Bronchial epithelial cell (primary cell): ENCODE data around the gene ARSJ. TPM values are rescaled to one million over a fixed set of nuclear protein-coding genes. Genes with fewer than 3 reads are reported as not detected.

Experiments
- DNase-seq: peaks from one replicate; pipeline ENCODE4 v3.0.0-alpha.2; 2010; ENCODE audit warnings: low read depth
- FAIRE-seq: peaks from 2 replicates; lab custom pipeline; 2011; peaks lifted over from hg19 to GRCh38; lab: Jason Lieb, UNC
- H3K27me3 ChIP-seq: 2 replicates; pipeline ENCODE4 v1.5.1; 2011; ENCODE audit warnings: low read length; ENCODE audit not compliant: control insufficient read depth, insufficient read depth
- H3K36me3 ChIP-seq: 2 replicates; pipeline ENCODE4 v1.5.1; 2011; ENCODE audit warnings: low read length; ENCODE audit not compliant: control insufficient read depth, insufficient read depth
- H3K4me3 ChIP-seq: 2 replicates; pipeline ENCODE4 v1.5.1; 2011; ENCODE audit warnings: mild to moderate bottlenecking, low read depth, low read length, control low read depth
- CTCF ChIP-seq: IDR thresholded peaks from 2 replicates; pipeline ENCODE4 v1.5.1; 2011; ENCODE audit warnings: mild to moderate bottlenecking, moderate library complexity, low read length, control low read depth, inconsistent platforms; ENCODE audit not compliant: insufficient read depth, severe bottlenecking
- total RNA-seq: library from RNA; depleted of rRNA; stranded (reverse); fragments of >200 nt; gene quantifications from 2 replicates; pipeline ENCODE4 v1.2.1, GENCODE V29; 2014

The ARSJ gene
- total RNA-seq, 1 donor from 2014 or later = 29.0 TPM

- TF ChIP-seq CTCF = no peak
- no peaks in the 10 kb centered on the region for H3K27me3 ChIP-seq
- H3K4me3 ChIP-seq = no peak overlapping the region
- DNase-seq (no peak), FAIRE-seq (no peak)
- no peaks in the 10 kb centered on the region for H3K36me3 ChIP-seq
Measured at GRCh38 chr4:113885291-113885690, 94.2 kb downstream of the ARSJ start.

GRCh38 chr4:113884655-113885054, 94.8 kb downstream of the ARSJ start:
- H3K36me3 ChIP-seq = no peaks in the 10 kb centered on the region
- DNase-seq (no peak), FAIRE-seq (no peak)
- no peak overlapping the region for H3K4me3 ChIP-seq
- no peak for TF ChIP-seq CTCF
- no peaks in the 10 kb centered on the region for H3K27me3 ChIP-seq

DNA sequence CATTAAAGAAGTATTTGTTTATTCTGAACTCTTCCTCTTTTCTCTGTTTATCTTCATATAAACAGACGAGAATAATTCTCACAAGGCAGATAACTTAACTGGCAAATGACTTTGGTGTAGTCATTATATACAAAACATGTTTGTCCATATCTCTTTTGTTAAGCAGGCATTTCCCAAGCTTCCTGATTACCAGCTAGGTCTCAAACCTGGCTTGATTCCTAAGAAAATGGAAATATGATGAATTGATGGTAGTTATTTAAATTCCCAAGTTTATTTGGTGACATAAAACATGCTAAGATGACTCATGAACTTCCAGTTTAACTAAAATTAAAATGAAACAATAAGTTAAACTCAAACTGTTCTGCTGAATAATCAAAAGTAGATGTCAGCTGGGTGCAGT, 96.8 kb downstream of the ARSJ start:
- Histone ChIP-seq H3K36me3 (no peaks in the 10 kb centered on the region), H3K27me3 (no peaks in the 10 kb centered on the region), H3K4me3 (no peak overlapping the region)
- FAIRE-seq (no peak), DNase-seq (no peak)
- no peak for TF ChIP-seq CTCF

GRCh38 chr4:113881256-113881655, 98.2 kb downstream of the ARSJ start:
- no peak for TF ChIP-seq CTCF
- FAIRE-seq = no peak

GRCh38 chr4:113880240-113881028, 99.0 kb downstream of the ARSJ start:
- no peaks in the 10 kb centered on the region for H3K27me3 ChIP-seq
- H3K4me3 ChIP-seq = no peak overlapping the region
- DNase-seq (no peak), FAIRE-seq (no peak)
- no peak for TF ChIP-seq CTCF
- H3K36me3 ChIP-seq = no peaks in the 10 kb centered on the region

More at GRCh38 chr4:113881256-113881655, 98.2 kb downstream of the ARSJ start:
- H3K36me3 ChIP-seq = no peaks in the 10 kb centered on the region
- DNase-seq = peak; percentile 53
- H3K27me3 ChIP-seq = no peaks in the 10 kb centered on the region
- no peak overlapping the region for H3K4me3 ChIP-seq

DNA sequence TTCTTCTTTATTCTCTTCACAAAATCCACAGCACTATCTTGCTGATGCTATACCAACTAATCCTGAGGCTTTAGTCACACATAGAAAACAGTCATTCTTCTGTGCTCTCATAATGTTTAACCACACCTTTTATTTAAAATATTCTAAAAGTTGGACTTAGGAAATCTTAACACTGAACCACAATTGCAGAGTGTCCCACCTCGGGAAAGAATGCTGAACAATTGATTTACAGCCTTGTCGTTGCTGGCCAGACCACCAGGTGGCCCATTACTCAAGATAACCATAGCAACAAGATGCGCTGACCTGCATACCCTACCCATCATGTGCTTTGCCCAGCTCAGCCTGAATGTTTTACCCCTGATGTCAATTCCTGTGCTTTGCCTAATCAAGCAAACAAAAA, 100.8 kb downstream of the ARSJ start:
- FAIRE-seq (no peak), DNase-seq (peak; percentile 15)
- Histone ChIP-seq H3K27me3 (no peaks in the 10 kb centered on the region), H3K4me3 (no peak overlapping the region), H3K36me3 (no peaks in the 10 kb centered on the region)
- peak; percentile 18 for TF ChIP-seq CTCF
